SU-DHL-6 (cell line): ENCODE measurements around the gene GPAT2.
"Not testable (repeated sequence)": the region's sequence is repeated elsewhere in the genome, so short reads cannot be mapped to it uniquely, and the experiment has no call there.

ENCODE experiments used
- CTCF ChIP-seq: fragments of 200-600 bp; sonication (generic); IDR thresholded peaks from one replicate; pipeline ENCODE4 v1.5.1; 2017; ENCODE audit warnings: antibody characterized with exemption, mild to moderate bottlenecking, low read length, moderate library complexity; ENCODE audit not compliant: insufficient read depth, poor library complexity, severe bottlenecking
- EZH2phosphoT487 ChIP-seq: fragments of 200-600 bp; sonication (generic), shearing (Covaris generic); conservative IDR thresholded peaks from 2 replicates; pipeline ENCODE4 v1.6.1; 2018; ENCODE audit warnings: mild to moderate bottlenecking, antibody characterized with exemption, low read length, moderate library complexity, mixed read lengths

GRCh38 chr2:96019909-96020590 is 14.7 kb downstream of the GPAT2 start:
- TF ChIP-seq CTCF, EZH2phosphoT487: not testable (repeated sequence)
